Astrocyte of the spinal cord (primary cell): ENCODE data around the gene NRXN2.
A peak's percentile ranks its signal among the peaks of the same experiment; 100 is the strongest.

Experiments used
- DNase-seq: peaks from one replicate; pipeline ENCODE4 v3.0.0; 2011; ENCODE audit warnings: low read depth, low spot score
- H3K4me3 ChIP-seq: 2 replicates; pipeline ENCODE4 v1.5.1; 2011; ENCODE audit warnings: low read depth, mild to moderate bottlenecking, low read length, moderate library complexity
- CTCF ChIP-seq: IDR thresholded peaks from 2 replicates; pipeline ENCODE4 v1.5.1; 2012; ENCODE audit warnings: low read depth, mild to moderate bottlenecking, low read length, inconsistent platforms
- in situ Hi-C: cut with HindIII; loops from 2 replicates; pipeline ENCODE4 v1.10.0; 2017; ENCODE audit warnings: low sequenced_read_pairs

The NRXN2 gene

GRCh38 chr11:64659417-64660144, 63.4 kb downstream of the NRXN2 start:
- in situ Hi-C loops, result no loop called here
- no peak overlapping the region for H3K4me3 ChIP-seq
- TF ChIP-seq CTCF, result no peak
- peak; percentile 55 for DNase-seq

DNA sequence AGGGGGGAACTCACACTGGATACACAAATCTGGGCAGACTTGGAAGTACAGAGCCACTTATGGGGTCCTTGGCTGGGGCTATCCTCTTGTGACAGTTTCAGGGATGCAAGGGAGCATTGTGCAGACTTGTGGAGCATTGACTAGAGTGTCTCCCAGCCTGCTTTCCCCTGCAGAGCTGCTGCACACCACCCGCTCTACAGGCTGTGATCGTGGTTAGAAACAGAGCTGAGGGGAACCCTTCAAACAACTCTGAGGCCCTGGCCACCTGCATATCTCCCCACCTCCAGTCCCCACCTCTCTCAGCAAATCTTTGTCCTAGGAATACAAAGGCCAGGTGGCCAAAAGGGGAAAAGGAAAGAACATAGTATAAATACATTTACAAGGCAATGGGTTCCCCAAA, 64.7 kb downstream of the NRXN2 start:
- H3K4me3 ChIP-seq, result no peak overlapping the region
- in situ Hi-C loops, result no loop called here
- no peak for TF ChIP-seq CTCF
- no peak for DNase-seq

- in situ Hi-C loops, result no loop called here
- no peak for TF ChIP-seq CTCF
- no peak overlapping the region for H3K4me3 ChIP-seq
- no peak for DNase-seq
These were observed 66.1 kb downstream of the NRXN2 start for GRCh38 chr11:64656862-64657261.

- no peak for TF ChIP-seq CTCF
- no peak overlapping the region for H3K4me3 ChIP-seq
- DNase-seq, result no peak
- in situ Hi-C loops, result no loop called here
These were observed 66.9 kb downstream of the NRXN2 start for GRCh38 chr11:64655941-64656601.

DNA sequence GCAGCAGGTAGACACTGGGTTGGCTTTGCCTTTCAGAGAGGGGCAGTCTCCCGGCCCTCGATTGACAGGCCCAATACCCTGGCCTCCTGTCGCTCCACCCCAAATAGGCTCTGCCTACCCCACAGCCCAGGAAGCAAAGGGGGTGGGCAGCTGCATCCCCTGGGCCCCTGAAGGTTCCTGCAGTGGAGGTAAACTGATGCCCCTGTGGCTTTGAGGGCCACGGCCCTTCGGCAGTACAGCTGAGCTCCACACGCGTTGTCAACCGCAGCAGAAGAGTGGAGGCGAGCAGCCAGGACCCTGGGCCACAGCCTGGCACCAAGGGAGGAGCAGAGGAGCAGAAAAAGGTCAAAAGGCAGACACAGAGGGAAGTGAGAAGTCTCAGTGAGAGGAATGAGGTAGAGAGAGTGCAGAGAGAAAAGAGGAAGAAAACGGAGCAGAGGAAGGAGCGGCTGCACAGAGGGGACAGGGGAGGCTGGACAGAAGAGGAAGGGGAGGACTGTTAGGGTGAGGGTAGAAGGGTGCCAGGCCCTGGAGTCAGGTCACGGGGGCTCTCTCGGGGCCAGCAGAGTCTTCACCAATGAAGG, 67.9 kb downstream of the NRXN2 start:
- no peak overlapping the region for H3K4me3 ChIP-seq
- no peak for TF ChIP-seq CTCF
- in situ Hi-C loops, result no loop called here
- DNase-seq, result no peak

DNA sequence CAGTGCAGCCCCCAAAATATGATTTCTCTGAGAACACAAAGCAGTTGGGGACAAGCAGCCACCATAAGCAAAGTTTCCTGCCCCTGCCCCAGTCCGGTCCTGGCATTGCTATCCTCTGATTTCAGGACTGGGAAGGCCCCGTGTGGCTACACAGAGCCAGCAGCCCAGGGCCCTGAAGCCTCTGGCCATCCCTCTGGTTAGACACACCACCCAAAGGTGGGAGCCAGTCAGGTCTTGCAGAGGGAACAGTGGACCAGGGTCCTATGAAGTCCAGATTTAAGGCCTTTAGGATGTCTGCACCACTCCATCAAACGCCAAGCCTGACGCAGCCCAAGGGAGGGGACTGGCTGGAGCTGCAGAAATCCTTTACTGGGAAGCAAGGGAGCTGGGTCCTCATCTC, 68.6 kb downstream of the NRXN2 start:
- in situ Hi-C loops, result no loop called here
- no peak for DNase-seq
- no peak overlapping the region for H3K4me3 ChIP-seq
- no peak for TF ChIP-seq CTCF
